KMS-11 (cell line): Measurements from ENCODE around the gene VWA7.
A peak's percentile ranks its signal among the peaks of the same experiment; 100 is the strongest.
"Not testable (repeated sequence)": the region's sequence is repeated elsewhere in the genome, so short reads cannot be mapped to it uniquely, and the experiment has no call there.

Source experiments
- H2AFZ ChIP-seq: fragments of 200-600 bp; sonication (generic); 2 replicates; pipeline ENCODE4 v1.6.1; 2016; ENCODE audit warnings: antibody characterized with exemption, mixed run types, low read depth
- H3K27ac ChIP-seq: fragments of 200-600 bp; sonication (generic); 2 replicates; pipeline ENCODE4 v1.6.1; 2016; ENCODE audit warnings: mild to moderate bottlenecking, mixed run types
- H3K27me3 ChIP-seq: fragments of 200-600 bp; sonication (generic); 2 replicates; pipeline ENCODE4 v1.6.1; 2017; ENCODE audit warnings: mild to moderate bottlenecking, low read depth, mixed run types, moderate library complexity; ENCODE audit not compliant: insufficient read depth
- H3K36me3 ChIP-seq: fragments of 200-600 bp; sonication (generic); 2 replicates; pipeline ENCODE4 v1.6.1; 2017; ENCODE audit warnings: mild to moderate bottlenecking, mixed run types; ENCODE audit not compliant: insufficient read depth
- H3K4me1 ChIP-seq: fragments of 200-600 bp; sonication (generic); 2 replicates; pipeline ENCODE4 v1.6.1; 2016; ENCODE audit warnings: mild to moderate bottlenecking, low read depth, mixed run types; ENCODE audit not compliant: poor library complexity, severe bottlenecking
- H3K4me2 ChIP-seq: fragments of 200-600 bp; sonication (generic); 2 replicates; pipeline ENCODE4 v1.7.0; 2016; ENCODE audit warnings: mild to moderate bottlenecking, mixed run types
- H3K4me3 ChIP-seq: fragments of 200-600 bp; sonication (generic); IDR thresholded peaks from 2 replicates; pipeline ENCODE4 v1.6.1; 2017; ENCODE audit warnings: low read depth, low read length, mixed read lengths; ENCODE audit not compliant: insufficient read depth
- H3K79me2 ChIP-seq: fragments of 200-600 bp; sonication (generic); 2 replicates; pipeline ENCODE4 v1.6.1; 2016; ENCODE audit warnings: low read depth, mixed run types; ENCODE audit not compliant: insufficient read depth
- H3K9ac ChIP-seq: fragments of 200-600 bp; sonication (generic); 2 replicates; pipeline ENCODE4 v1.6.1; 2016; ENCODE audit warnings: mild to moderate bottlenecking, mixed run types
- H4K20me1 ChIP-seq: fragments of 200-600 bp; sonication (generic); 2 replicates; pipeline ENCODE4 v1.6.1; 2016; ENCODE audit warnings: mild to moderate bottlenecking, mixed run types; ENCODE audit not compliant: insufficient read depth
- CTCF ChIP-seq: fragments of 200-600 bp; sonication (generic); conservative IDR thresholded peaks from 2 replicates; pipeline ENCODE4 v1.6.1; 2017; ENCODE audit warnings: low read depth, mild to moderate bottlenecking, antibody characterized with exemption, low read length, moderate library complexity, mixed read lengths

The VWA7 gene

GRCh38 chr6:31822036-31822821 is 45.1 kb upstream of the VWA7 start:
- no peak for TF ChIP-seq CTCF
- Histone ChIP-seq H3K4me3 (no peak overlapping the region), H2AFZ (peak overlapping the region; percentile 81), H3K79me2 (peaks cover 8% of the 10 kb centered on the region; the same call in 1 of the 2 replicates), H4K20me1 (no peaks in the 10 kb centered on the region), H3K36me3 (no peaks in the 10 kb centered on the region), H3K4me1 (peaks cover 49% of the 10 kb centered on the region), H3K27ac (peak overlapping the region; percentile 96), H3K27me3 (no peaks in the 10 kb centered on the region), H3K4me2 (peak overlapping the region; percentile 85), H3K9ac (peak overlapping the region; percentile 92)

- H3K27ac ChIP-seq, result peak overlapping the region; percentile 96
- peaks cover 49% of the 10 kb centered on the region for H3K4me1 ChIP-seq
- no peak overlapping the region for H3K4me3 ChIP-seq
- peak overlapping the region; percentile 92; the same call in 1 of the 2 replicates for H3K9ac ChIP-seq
- TF ChIP-seq CTCF, result no peak
- H3K79me2 ChIP-seq, result peaks cover 5% of the 10 kb centered on the region; the same call in 1 of the 2 replicates
- H3K4me2 ChIP-seq, result peak overlapping the region; percentile 85
- no peaks in the 10 kb centered on the region for H3K27me3 ChIP-seq
- H2AFZ ChIP-seq, result peak overlapping the region; percentile 81
- H4K20me1 ChIP-seq, result no peaks in the 10 kb centered on the region
- no peaks in the 10 kb centered on the region for H3K36me3 ChIP-seq
Observed at GRCh38 chr6:31821301-31822035, 44.3 kb upstream of the VWA7 start.

GRCh38 chr6:31820399-31820798 is 43.3 kb upstream of the VWA7 start:
- not testable (repeated sequence) for H3K79me2 ChIP-seq, H3K36me3 ChIP-seq, H4K20me1 ChIP-seq, H2AFZ ChIP-seq, H3K27me3 ChIP-seq, H3K4me3 ChIP-seq, H3K9ac ChIP-seq, H3K27ac ChIP-seq
- peaks cover 39% of the 10 kb centered on the region for H3K4me1 ChIP-seq
- peak overlapping the region; percentile 85; the same call in 1 of the 2 replicates for H3K4me2 ChIP-seq

- no peak overlapping the region for H2AFZ ChIP-seq
- H3K4me1 ChIP-seq, result peaks cover 33% of the 10 kb centered on the region
- TF ChIP-seq CTCF, result no peak
- H3K27ac ChIP-seq, result no peak overlapping the region
- no peaks in the 10 kb centered on the region; the same call in 1 of the 2 replicates for H3K79me2 ChIP-seq
- H4K20me1 ChIP-seq, result no peaks in the 10 kb centered on the region
- no peak overlapping the region for H3K4me3 ChIP-seq
- H3K9ac ChIP-seq, result no peak overlapping the region
- no peaks in the 10 kb centered on the region for H3K36me3 ChIP-seq
- no peak overlapping the region for H3K4me2 ChIP-seq
- no peaks in the 10 kb centered on the region for H3K27me3 ChIP-seq
Observed at GRCh38 chr6:31819871-31820299, 42.8 kb upstream of the VWA7 start.

GRCh38 chr6:31817929-31818511 is 40.9 kb upstream of the VWA7 start:
- peaks cover 15% of the 10 kb centered on the region for H3K4me1 ChIP-seq
- H3K27ac ChIP-seq, H3K9ac ChIP-seq, H3K36me3 ChIP-seq, H3K79me2 ChIP-seq, H3K27me3 ChIP-seq, H4K20me1 ChIP-seq, H3K4me3 ChIP-seq, H2AFZ ChIP-seq, H3K4me2 ChIP-seq: not testable (repeated sequence)

GRCh38 chr6:31817133-31817928 is 40.2 kb upstream of the VWA7 start:
- H3K4me2 ChIP-seq, H2AFZ ChIP-seq, H3K9ac ChIP-seq, H3K79me2 ChIP-seq, H3K4me1 ChIP-seq, H3K4me3 ChIP-seq, H4K20me1 ChIP-seq, H3K36me3 ChIP-seq, H3K27ac ChIP-seq, H3K27me3 ChIP-seq: not testable (repeated sequence)
